ENCODE data around the gene FADS2.

- TF ChIP-seq CTCF (IDR thresholded peaks at IDR 0.05 in 4 of 5, conservative IDR thresholded peaks at IDR 0.05 in 1 of 5) (peak; percentile 73 to 83 (median 81)), POLR2A (IDR thresholded peaks at IDR 0.05) (no peak)
Observed at GRCh38 chr11:61797263-61797944, 30.7 kb upstream of the FADS2 start.

All from gastrocnemius medialis (tissue), 4 donors.